CD4-positive, alpha-beta T cell (primary cell): ENCODE results near the gene MEX3A. TPM values are rescaled to one million over a fixed set of nuclear protein-coding genes. Genes with fewer than 3 reads are reported as not detected.
A peak's percentile ranks its signal among the peaks of the same experiment; 100 is the strongest.

ENCODE experiments used
- ATAC-seq: fragments of 200-7000 bp; cut with Tn5 transposase; one replicate; pipeline ENCODE4 v1.10.0; 2022; ENCODE audit warnings: mild to moderate bottlenecking; ENCODE audit not compliant: poor library complexity
- CTCF ChIA-PET: fragments of 350-600 bp; sonication (Branson Sonifier 250); formaldehyde crosslinking; loops from one replicate; lab custom pipeline; 2021; ENCODE audit warnings: antibody characterized with exemption, inconsistent platforms; lab: Charles Lee
- POLR2A ChIA-PET: fragments of 350-600 bp; sonication (Branson Sonifier 250); formaldehyde crosslinking; loops from one replicate; lab custom pipeline; 2021; ENCODE audit warnings: antibody characterized with exemption, inconsistent platforms; lab: Charles Lee
- DNase-seq, 14 experiments: peaks; one replicate each; pipeline ENCODE4 v3.0.0-alpha.2; 2013 to 2020; ENCODE audit warnings: mixed read lengths in 2 of 14
- H3K27ac ChIP-seq, 2 donors: one replicate each; pipeline versions ENCODE4 v1.5.1 to v1.7.0; 2013; ENCODE audit warnings: low read length in 2 of 2, low read depth in 1 of 2, mild to moderate bottlenecking in 1 of 2
- H3K27me3 ChIP-seq, 2 experiments: 1 replicate in 1 of 2; 2 replicates in 1 of 2; pipeline versions ENCODE4 v1.6.1 to v1.7.0; 2013; ENCODE audit warnings: low read length in 2 of 2, control low read depth in 1 of 2, mild to moderate bottlenecking in 1 of 2, moderate library complexity in 1 of 2; ENCODE audit not compliant: insufficient read depth in 2 of 2, control insufficient read depth in 1 of 2
- H3K36me3 ChIP-seq: one replicate; pipeline ENCODE4 v1.6.1; 2013; ENCODE audit warnings: low read length, control low read depth; ENCODE audit not compliant: insufficient read depth
- H3K4me1 ChIP-seq: one replicate; pipeline ENCODE4 v1.6.1; 2013; ENCODE audit warnings: low read length, control low read depth; ENCODE audit not compliant: insufficient read depth
- H3K4me3 ChIP-seq: one replicate; pipeline ENCODE4 v1.5.1; 2013; ENCODE audit warnings: mild to moderate bottlenecking, low read length, moderate library complexity
- H3K9me3 ChIP-seq, 2 experiments: 1 replicate in 1 of 2; 2 replicates in 1 of 2; pipeline versions ENCODE4 v1.6.1 to v1.7.0; 2013; ENCODE audit warnings: low read length in 2 of 2, mild to moderate bottlenecking in 2 of 2, control low read depth in 1 of 2, moderate library complexity in 1 of 2; ENCODE audit not compliant: control insufficient read depth in 1 of 2, insufficient read depth in 1 of 2
- H3K27ac Mint-ChIP-seq: one replicate; pipeline ENCODE4 v1.8.0; 2020; ENCODE audit warnings: mixed read lengths
- H3K27me3 Mint-ChIP-seq: one replicate; pipeline ENCODE4 v1.8.0; 2021; ENCODE audit warnings: mixed read lengths
- H3K36me3 Mint-ChIP-seq: one replicate; pipeline ENCODE4 v1.8.0; 2021; ENCODE audit warnings: low read depth, mixed read lengths
- H3K4me1 Mint-ChIP-seq: one replicate; pipeline ENCODE4 v1.8.0; 2021; ENCODE audit warnings: low read depth, mixed read lengths
- H3K4me3 Mint-ChIP-seq: one replicate; pipeline ENCODE4 v1.8.0; 2020; ENCODE audit warnings: mild to moderate bottlenecking, mixed read lengths
- H3K9me3 Mint-ChIP-seq: one replicate; pipeline ENCODE4 v1.8.0; 2020; ENCODE audit warnings: mixed read lengths
- intact Hi-C, 2 experiments: fragments of 100-400 bp; cut with DNase I in 1 of 2; cut with micrococcal nuclease in 1 of 2; formaldehyde crosslinking; loops; one replicate each; pipeline versions ENCODE4 v1.15.1 to v1.9.0; 2023 to 2025; cut with DNase I, micrococcal nuclease
- total RNA-seq, 174 experiments: library from RNA in 2 of 174; stranded (reverse) in 2 of 174; gene quantifications; one replicate each; pipeline ENCODE4 v1.2.3 and lab custom pipeline; 2021 to 2026
- TF ChIP-seq, protein P1 (sequence below): fragments of 200-600 bp; IDR thresholded peaks from one replicate; pipeline ENCODE4 v1.8.0; 2022; ENCODE audit warnings: antibody characterized with exemption, mild to moderate bottlenecking

The MEX3A gene
- total RNA-seq, 2 experiments from 2014 or later: 0.27 to 0.36 TPM

DNA sequence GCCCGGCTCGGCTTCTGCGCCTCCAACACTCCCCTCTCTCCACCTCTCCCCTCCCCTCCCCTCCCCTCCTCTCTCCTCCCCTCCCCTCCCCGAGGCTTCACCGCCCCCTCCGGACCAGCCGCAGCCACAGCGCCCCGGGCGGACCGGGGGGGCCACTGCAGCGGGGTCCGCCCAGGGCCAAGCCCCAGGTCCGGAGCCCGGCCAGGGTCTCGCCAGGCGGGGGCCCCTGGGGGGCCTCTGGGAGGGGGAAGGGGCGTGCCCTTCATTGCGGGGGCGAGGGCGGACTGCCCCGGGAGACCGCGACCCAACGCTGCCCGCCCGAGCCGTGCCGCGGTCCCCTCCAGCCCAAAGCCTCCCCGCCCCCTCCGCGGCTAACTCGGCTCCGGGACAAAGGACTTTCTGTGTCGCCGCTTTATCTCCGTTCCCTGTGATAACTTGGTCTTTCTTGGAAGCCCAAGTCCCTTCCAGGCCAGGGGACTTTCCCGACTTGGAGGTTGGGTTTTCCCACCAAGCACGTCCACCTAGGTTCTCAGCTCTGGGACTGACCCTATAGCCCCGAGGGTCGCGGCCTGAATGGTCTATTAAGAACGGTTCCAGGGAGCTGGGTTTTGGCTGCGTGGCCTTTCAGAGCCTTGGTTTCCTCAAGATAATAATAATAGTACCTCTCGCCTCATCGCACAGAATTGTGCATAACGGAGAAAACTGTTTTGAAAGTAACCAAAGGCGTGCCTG is 28.3 kb downstream of the MEX3A start, which contains the start of gene UBQLN4:
UBQLN4 (minus strand) TSS at position 31 of the 732 bp plus-strand sequence. CDS start 97 bp downstream, outside the sequence.
- intact Hi-C loops: loop anchor here (1.0 to 10.0 kb wide), 11 partner anchors 28 to 779 kb away; partner anchors contain the start of genes KHDC4 (in 2 of the 2), CLK2 (in 1 of the 2), GON4L (in 1 of the 2) and HCN3 (in 1 of the 2)
- peak within 1 kb of the TSS; percentile 82 to 87 for H3K27ac ChIP-seq
- ATAC-seq: peak; percentile 57
- peaks cover 0 to 6% of the 10 kb centered on the region in 2 experiments for H3K9me3 ChIP-seq
- peaks cover 34% of the 10 kb centered on the region for H3K4me1 ChIP-seq
- peak within 1 kb of the TSS; percentile 100 for H3K4me3 ChIP-seq
- H3K4me3 Mint-ChIP-seq: peak within 1 kb of the TSS; percentile 95
- ChIA-PET CTCF (interaction anchor here (0.6 to 2.2 kb wide), 11 partner anchors 12 to 1316 kb away, joined by 3 to 16 read pairs (median 4); partner anchors contain the start of genes SMG5 and SSR2), POLR2A (interaction anchor here (0.5 to 1.3 kb wide), 2 partner anchors 218 to 229 kb away, joined by 4 read pairs; partner anchors contain the start of gene SMG5)
- no peaks in the 10 kb centered on the region for H3K9me3 Mint-ChIP-seq
- H3K4me1 Mint-ChIP-seq: peaks cover 40% of the 10 kb centered on the region
- H3K27me3 ChIP-seq: no peaks in the 10 kb centered on the region
- H3K27ac Mint-ChIP-seq: peak within 1 kb of the TSS; percentile 89
- peak; percentile 74 to 92 (median 83) for DNase-seq
- TF ChIP-seq, protein P1, sequence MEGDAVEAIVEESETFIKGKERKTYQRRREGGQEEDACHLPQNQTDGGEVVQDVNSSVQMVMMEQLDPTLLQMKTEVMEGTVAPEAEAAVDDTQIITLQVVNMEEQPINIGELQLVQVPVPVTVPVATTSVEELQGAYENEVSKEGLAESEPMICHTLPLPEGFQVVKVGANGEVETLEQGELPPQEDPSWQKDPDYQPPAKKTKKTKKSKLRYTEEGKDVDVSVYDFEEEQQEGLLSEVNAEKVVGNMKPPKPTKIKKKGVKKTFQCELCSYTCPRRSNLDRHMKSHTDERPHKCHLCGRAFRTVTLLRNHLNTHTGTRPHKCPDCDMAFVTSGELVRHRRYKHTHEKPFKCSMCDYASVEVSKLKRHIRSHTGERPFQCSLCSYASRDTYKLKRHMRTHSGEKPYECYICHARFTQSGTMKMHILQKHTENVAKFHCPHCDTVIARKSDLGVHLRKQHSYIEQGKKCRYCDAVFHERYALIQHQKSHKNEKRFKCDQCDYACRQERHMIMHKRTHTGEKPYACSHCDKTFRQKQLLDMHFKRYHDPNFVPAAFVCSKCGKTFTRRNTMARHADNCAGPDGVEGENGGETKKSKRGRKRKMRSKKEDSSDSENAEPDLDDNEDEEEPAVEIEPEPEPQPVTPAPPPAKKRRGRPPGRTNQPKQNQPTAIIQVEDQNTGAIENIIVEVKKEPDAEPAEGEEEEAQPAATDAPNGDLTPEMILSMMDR: peak; percentile 62
- peaks cover 30% of the 10 kb centered on the region for H3K36me3 Mint-ChIP-seq
- peaks cover 18% of the 10 kb centered on the region for H3K36me3 ChIP-seq
- no peaks in the 10 kb centered on the region for H3K27me3 Mint-ChIP-seq

DNA sequence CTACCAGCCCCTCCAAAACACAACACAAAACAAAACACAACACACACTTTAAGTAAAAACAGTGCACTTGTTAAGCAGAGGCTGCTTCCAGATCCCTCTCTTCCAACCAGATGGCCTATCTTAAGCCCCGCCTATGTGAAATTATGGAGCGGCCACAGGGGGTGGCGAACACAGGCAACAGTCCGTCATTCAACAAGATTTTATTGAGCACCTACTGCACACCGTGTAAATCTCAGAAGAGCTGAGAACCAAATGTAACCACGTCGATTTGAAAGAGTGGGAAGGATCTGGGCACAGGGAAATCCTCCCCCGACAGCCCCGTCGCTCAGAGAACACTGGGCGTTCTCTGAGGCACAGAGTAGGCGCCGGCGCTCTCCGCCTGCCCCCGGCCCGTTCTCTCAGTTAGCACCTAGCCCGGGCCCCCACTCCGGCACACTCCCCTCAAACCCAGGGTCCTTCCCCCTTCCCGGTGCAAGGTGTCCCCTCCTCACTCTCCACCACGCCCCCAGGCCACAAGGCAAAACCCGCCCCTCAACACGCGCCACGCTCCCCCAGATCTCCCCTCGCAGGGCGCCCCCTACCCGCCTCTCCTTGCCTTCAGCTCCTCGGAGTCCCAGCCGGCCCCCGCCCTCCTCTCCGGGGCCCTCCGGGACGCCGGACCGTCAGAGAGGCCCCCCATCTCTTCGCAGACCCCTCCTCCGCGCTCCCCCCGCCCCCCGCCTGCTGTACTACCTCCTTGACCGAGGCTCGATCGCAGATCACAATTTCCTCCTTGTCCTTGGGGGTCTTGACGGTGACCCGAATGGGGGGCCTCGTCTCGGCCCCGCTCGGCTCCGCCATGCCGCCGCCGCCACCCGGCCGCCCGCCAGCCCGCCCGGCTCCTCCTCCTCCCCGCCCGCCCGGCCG is 29.1 kb downstream of the MEX3A start:
- Mint-ChIP-seq H3K9me3 (no peaks in the 10 kb centered on the region), H3K4me1 (peaks cover 40% of the 10 kb centered on the region), H3K36me3 (peaks cover 38% of the 10 kb centered on the region), H3K4me3 (peak overlapping the region; percentile 95), H3K27me3 (no peaks in the 10 kb centered on the region), H3K27ac (peak overlapping the region; percentile 82)
- Histone ChIP-seq H3K4me3 (peak overlapping the region; percentile 91), H3K27ac (peak overlapping the region; percentile 22 to 29), H3K36me3 (peaks cover 24% of the 10 kb centered on the region), H3K4me1 (peaks cover 34% of the 10 kb centered on the region), H3K27me3 (no peaks in the 10 kb centered on the region), H3K9me3 (peaks cover 0 to 6% of the 10 kb centered on the region in 2 experiments)
- ChIA-PET POLR2A (interaction anchor here (0.5 to 1.3 kb wide), 3 partner anchors 119 to 230 kb away, joined by 3 to 4 read pairs (median 4); partner anchors contain the start of genes KHDC4, PMF1 and SMG5), CTCF (interaction anchor here (0.6 to 2.2 kb wide), 12 partner anchors 12 to 1315 kb away, joined by 3 to 16 read pairs (median 4); partner anchors contain the start of genes KHDC4, SMG5 and SSR2)
- TF ChIP-seq, protein P1: peak; percentile 28
- intact Hi-C loops: loop anchor here (1.0 to 10.0 kb wide), 7 partner anchors 31 to 778 kb away; partner anchors contain the start of genes KHDC4 (in 2 of the 2), CLK2 (in 1 of the 2), GON4L (in 1 of the 2) and HCN3 (in 1 of the 2)
- ATAC-seq (peak; percentile 41), DNase-seq (peak; percentile 43 to 85 (median 63))
